Upper lobe of left lung (tissue), 4 donors: ENCODE results near the gene SLC39A8.

Experiments used
- EP300 ChIP-seq, 4 donors: sonication (generic); formaldehyde crosslinking; IDR thresholded peaks; one replicate each; pipeline ENCODE4 v1.5.1; 2017; ENCODE audit warnings: antibody characterized with exemption in 4 of 4, control low read depth in 2 of 4
- POLR2A ChIP-seq, 4 donors: fragments of 450-650 bp; IDR thresholded peaks; one replicate each; pipeline ENCODE4 v1.5.1; 2016 to 2017; ENCODE audit warnings: antibody characterized with exemption in 4 of 4, mild to moderate bottlenecking in 2 of 4
- TF ChIP-seq, protein P1 (sequence below), 6 experiments: fragments of 450-650 bp in 4 of 6; fragments of 200-600 bp in 2 of 6; sonication (generic) in 2 of 6; IDR thresholded peaks; one replicate each; pipeline ENCODE4 v1.5.1; 2016 to 2019; ENCODE audit warnings: antibody characterized with exemption in 6 of 6

- no peak for TF ChIP-seq POLR2A (IDR thresholded peaks at IDR 0.05)
- TF ChIP-seq EP300 (IDR thresholded peaks at IDR 0.05) = no peak
- TF ChIP-seq, protein P1, sequence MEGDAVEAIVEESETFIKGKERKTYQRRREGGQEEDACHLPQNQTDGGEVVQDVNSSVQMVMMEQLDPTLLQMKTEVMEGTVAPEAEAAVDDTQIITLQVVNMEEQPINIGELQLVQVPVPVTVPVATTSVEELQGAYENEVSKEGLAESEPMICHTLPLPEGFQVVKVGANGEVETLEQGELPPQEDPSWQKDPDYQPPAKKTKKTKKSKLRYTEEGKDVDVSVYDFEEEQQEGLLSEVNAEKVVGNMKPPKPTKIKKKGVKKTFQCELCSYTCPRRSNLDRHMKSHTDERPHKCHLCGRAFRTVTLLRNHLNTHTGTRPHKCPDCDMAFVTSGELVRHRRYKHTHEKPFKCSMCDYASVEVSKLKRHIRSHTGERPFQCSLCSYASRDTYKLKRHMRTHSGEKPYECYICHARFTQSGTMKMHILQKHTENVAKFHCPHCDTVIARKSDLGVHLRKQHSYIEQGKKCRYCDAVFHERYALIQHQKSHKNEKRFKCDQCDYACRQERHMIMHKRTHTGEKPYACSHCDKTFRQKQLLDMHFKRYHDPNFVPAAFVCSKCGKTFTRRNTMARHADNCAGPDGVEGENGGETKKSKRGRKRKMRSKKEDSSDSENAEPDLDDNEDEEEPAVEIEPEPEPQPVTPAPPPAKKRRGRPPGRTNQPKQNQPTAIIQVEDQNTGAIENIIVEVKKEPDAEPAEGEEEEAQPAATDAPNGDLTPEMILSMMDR (IDR thresholded peaks at IDR 0.05) = no peak
These were observed 127.4 kb downstream of the SLC39A8 start for GRCh38 chr4:102217775-102218355.
